ENCODE data around the gene MON1A.

Gene MON1A

GRCh38 chr3:49889296-49889695, 40.3 kb downstream of the MON1A start:
- DNase-seq (ENCODE audit: low read depth): no peak

- no peak for DNase-seq (ENCODE audit: low read depth)
Observed at GRCh38 chr3:49886922-49887265, 42.7 kb downstream of the MON1A start.

- no peak for DNase-seq (ENCODE audit: low read depth)
Observed at GRCh38 chr3:49883998-49884397, 45.6 kb downstream of the MON1A start.

GRCh38 chr3:49882166-49882565, 47.4 kb downstream of the MON1A start:
- no peak for DNase-seq (ENCODE audit: low read depth)

GRCh38 chr3:49880581-49881315, 48.9 kb downstream of the MON1A start:
- DNase-seq (ENCODE audit: low read depth): no peak

GRCh38 chr3:49879721-49880120, 49.9 kb downstream of the MON1A start:
- no peak for DNase-seq (ENCODE audit: low read depth)

GRCh38 chr3:49878686-49879085, 50.9 kb downstream of the MON1A start:
- DNase-seq (ENCODE audit: low read depth): no peak

GRCh38 chr3:49877716-49878115, 51.9 kb downstream of the MON1A start:
- no peak for DNase-seq (ENCODE audit: low read depth)

- DNase-seq (ENCODE audit: low read depth): no peak
Observed at GRCh38 chr3:49876567-49876966, 53.0 kb downstream of the MON1A start.

- no peak for DNase-seq (ENCODE audit: low read depth)
Observed at GRCh38 chr3:49873623-49874022, 56.0 kb downstream of the MON1A start.

GRCh38 chr3:49872801-49873281, 56.8 kb downstream of the MON1A start:
- DNase-seq (ENCODE audit: low read depth): no peak

- no peak for DNase-seq (ENCODE audit: low read depth)
Observed at GRCh38 chr3:49871531-49872153, 58.0 kb downstream of the MON1A start.

- DNase-seq (ENCODE audit: low read depth): no peak
Observed at GRCh38 chr3:49869525-49870126, 60.0 kb downstream of the MON1A start, which contains the start of gene CAMKV. Gene CAMKV, minus strand, starts transcription at chr3:49869906. Its CDS starts 7,518 bp downstream, at chr3:49862388.

GRCh38 chr3:49868862-49869466, 60.6 kb downstream of the MON1A start:
- DNase-seq (ENCODE audit: low read depth): no peak

GRCh38 chr3:49867871-49868321, 61.7 kb downstream of the MON1A start:
- no peak for DNase-seq (ENCODE audit: low read depth)

- DNase-seq (ENCODE audit: low read depth): no peak
Observed at GRCh38 chr3:49867400-49867799, 62.2 kb downstream of the MON1A start.

- DNase-seq (ENCODE audit: low read depth): no peak
Observed at GRCh38 chr3:49865198-49865784, 64.3 kb downstream of the MON1A start.

GRCh38 chr3:49864505-49864904, 65.1 kb downstream of the MON1A start:
- DNase-seq (ENCODE audit: low read depth): no peak

- no peak for DNase-seq (ENCODE audit: low read depth)
Observed at GRCh38 chr3:49859576-49860305, 69.9 kb downstream of the MON1A start.
